ENCODE results near the gene MPST.

The MPST gene

DNA sequence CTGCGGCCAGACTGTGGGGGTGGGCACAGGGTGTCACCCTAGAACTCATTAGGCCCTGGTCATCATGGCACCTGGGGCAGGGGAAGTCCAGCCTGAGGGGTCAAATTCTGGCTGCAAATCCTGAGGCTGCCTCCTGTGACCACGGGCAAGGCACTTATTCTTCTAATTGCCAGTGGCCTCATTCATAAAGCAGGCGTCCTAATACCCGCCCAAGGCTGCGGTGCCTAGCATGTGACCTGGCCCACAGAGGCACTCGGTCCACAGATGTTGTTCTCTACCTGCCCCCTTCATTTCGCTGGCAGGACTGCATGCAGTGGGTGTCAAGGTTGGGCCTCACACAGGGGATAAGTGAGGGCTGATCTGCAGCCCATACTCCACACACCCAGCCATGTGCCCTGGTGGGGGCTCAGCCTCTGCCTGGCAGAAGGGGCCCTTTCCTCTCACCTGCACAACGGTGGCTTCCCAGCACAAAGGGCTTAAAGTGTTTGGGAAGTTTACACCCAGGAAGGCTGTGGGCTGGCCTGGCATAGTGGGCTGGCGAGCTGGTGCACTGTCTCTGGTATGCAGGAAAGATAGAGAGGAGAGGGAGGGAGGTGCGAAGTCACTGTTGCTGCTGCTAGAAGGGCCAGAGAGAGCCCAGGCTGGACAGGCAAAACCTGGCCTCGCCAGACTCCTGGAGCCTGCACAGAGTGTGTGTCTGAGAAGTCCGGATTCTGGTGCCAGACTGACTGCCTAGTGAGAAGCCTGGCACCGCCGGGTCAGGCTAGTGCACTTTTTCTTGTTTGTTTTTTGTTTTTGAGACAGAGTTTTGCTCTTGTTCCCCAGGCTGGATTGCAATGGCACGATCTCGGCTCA, 3.2 kb downstream of the MPST start:
- Histone ChIP-seq H3F3A (ENCODE audit: control insufficient read depth, insufficient read depth) (no peaks in the 10 kb centered on the region), H3K9me3 (ENCODE audit: control insufficient read depth, insufficient read depth, low read length) (no peaks in the 10 kb centered on the region), H3K4me3 (ENCODE audit: low read length) (no peak overlapping the region), H3K27me3 (ENCODE audit: control insufficient read depth, low read length) (no peaks in the 10 kb centered on the region), H4K20me1 (ENCODE audit: control insufficient read depth, insufficient read depth, low read depth, low read length) (no peaks in the 10 kb centered on the region), H3K9me2 (replicated peaks; ENCODE audit: control insufficient read depth, low read length) (no peaks in the 10 kb centered on the region), H3K4me1 (ENCODE audit: control insufficient read depth, low read length) (peaks cover 17% of the 10 kb centered on the region), H3K27ac (ENCODE audit: low read depth, low read length) (no peak overlapping the region), H3K79me2 (ENCODE audit: control insufficient read depth, low read length) (peaks cover 18% of the 10 kb centered on the region), H3K36me3 (ENCODE audit: control insufficient read depth, low read length) (peaks cover 12% of the 10 kb centered on the region), H3K4me2 (ENCODE audit: low read length) (no peak overlapping the region)
- no peak for TF ChIP-seq EZH2phosphoT487 (IDR thresholded peaks at IDR 0.05; ENCODE audit: borderline replicate concordance, low read length)
- TF ChIP-seq, protein P1, sequence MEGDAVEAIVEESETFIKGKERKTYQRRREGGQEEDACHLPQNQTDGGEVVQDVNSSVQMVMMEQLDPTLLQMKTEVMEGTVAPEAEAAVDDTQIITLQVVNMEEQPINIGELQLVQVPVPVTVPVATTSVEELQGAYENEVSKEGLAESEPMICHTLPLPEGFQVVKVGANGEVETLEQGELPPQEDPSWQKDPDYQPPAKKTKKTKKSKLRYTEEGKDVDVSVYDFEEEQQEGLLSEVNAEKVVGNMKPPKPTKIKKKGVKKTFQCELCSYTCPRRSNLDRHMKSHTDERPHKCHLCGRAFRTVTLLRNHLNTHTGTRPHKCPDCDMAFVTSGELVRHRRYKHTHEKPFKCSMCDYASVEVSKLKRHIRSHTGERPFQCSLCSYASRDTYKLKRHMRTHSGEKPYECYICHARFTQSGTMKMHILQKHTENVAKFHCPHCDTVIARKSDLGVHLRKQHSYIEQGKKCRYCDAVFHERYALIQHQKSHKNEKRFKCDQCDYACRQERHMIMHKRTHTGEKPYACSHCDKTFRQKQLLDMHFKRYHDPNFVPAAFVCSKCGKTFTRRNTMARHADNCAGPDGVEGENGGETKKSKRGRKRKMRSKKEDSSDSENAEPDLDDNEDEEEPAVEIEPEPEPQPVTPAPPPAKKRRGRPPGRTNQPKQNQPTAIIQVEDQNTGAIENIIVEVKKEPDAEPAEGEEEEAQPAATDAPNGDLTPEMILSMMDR (IDR thresholded peaks at IDR 0.05; ENCODE audit: low read depth, low read length, poor library complexity, severe bottlenecking): no peak

DNA sequence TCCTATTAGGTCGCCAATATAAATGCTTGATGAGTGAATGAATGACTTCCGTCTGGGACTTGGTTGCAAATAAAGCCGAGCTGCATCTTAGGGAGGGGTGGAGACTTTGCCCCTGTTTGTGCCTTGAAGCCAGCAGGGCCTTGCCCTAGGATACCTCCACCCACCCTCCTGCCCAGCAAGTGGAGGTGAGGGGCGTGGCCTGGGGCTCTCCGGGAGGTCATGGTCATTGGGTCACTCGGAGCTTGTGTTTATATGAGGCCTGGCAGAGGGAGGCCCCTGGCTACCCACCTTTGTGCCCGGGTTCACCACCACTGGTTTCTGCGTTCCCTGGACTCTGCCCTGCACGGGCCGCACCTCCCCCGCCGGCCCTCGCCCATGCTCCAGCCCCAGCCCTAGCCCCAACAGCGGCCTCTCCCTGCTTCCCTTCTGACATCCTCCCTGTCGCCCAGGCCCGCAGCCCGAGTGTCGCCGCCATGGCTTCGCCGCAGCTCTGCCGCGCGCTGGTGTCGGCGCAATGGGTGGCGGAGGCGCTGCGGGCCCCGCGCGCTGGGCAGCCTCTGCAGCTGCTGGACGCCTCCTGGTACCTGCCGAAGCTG, 4.3 kb downstream of the MPST start:
- Histone ChIP-seq H3K36me3 (ENCODE audit: control insufficient read depth, low read length) (peaks cover 12% of the 10 kb centered on the region), H4K20me1 (ENCODE audit: control insufficient read depth, insufficient read depth, low read depth, low read length) (no peaks in the 10 kb centered on the region), H3K9me3 (ENCODE audit: control insufficient read depth, insufficient read depth, low read length) (no peaks in the 10 kb centered on the region), H3K27ac (ENCODE audit: low read depth, low read length) (no peak overlapping the region), H3K79me2 (ENCODE audit: control insufficient read depth, low read length) (peaks cover 18% of the 10 kb centered on the region), H3K4me3 (ENCODE audit: low read length) (no peak overlapping the region), H3K4me1 (ENCODE audit: control insufficient read depth, low read length) (peaks cover 11% of the 10 kb centered on the region), H3F3A (ENCODE audit: control insufficient read depth, insufficient read depth) (no peaks in the 10 kb centered on the region), H3K27me3 (ENCODE audit: control insufficient read depth, low read length) (no peaks in the 10 kb centered on the region), H3K4me2 (ENCODE audit: low read length) (no peak overlapping the region), H3K9me2 (replicated peaks; ENCODE audit: control insufficient read depth, low read length) (no peaks in the 10 kb centered on the region)
- TF ChIP-seq, protein P1 (IDR thresholded peaks at IDR 0.05; ENCODE audit: low read depth, low read length, poor library complexity, severe bottlenecking): no peak
- no peak for TF ChIP-seq EZH2phosphoT487 (IDR thresholded peaks at IDR 0.05; ENCODE audit: borderline replicate concordance, low read length)

DNA sequence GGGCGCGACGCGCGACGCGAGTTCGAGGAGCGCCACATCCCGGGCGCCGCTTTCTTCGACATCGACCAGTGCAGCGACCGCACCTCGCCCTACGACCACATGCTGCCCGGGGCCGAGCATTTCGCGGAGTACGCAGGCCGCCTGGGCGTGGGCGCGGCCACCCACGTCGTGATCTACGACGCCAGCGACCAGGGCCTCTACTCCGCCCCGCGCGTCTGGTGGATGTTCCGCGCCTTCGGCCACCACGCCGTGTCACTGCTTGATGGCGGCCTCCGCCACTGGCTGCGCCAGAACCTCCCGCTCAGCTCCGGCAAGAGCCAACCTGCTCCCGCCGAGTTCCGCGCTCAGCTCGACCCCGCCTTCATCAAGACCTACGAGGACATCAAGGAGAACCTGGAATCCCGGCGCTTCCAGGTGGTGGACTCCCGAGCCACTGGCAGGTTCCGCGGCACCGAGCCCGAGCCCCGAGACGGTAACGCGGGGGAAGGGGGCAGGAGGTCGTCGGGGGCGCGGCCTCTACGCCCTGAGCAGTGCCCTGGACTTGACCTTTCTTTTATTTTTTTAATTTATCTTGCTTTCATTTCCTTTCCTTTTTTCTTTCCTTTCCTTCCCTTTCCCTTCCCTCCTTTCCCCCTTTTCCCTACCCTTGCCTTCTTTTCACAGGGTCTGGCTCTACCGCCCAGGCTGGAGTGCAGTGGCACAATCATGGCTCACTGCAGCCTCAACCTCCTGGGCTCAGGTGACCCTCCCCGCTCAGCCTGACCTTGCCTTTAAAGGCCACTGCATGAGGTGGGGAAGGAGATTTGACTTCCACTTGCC, 5.0 kb downstream of the MPST start:
- no peak overlapping the region for H3K27ac ChIP-seq (ENCODE audit: low read depth, low read length)
- peaks cover 10% of the 10 kb centered on the region for H3K4me1 ChIP-seq (ENCODE audit: control insufficient read depth, low read length)
- peaks cover 17% of the 10 kb centered on the region for H3K36me3 ChIP-seq (ENCODE audit: control insufficient read depth, low read length)
- no peaks in the 10 kb centered on the region for H4K20me1 ChIP-seq (ENCODE audit: control insufficient read depth, insufficient read depth, low read depth, low read length)
- no peaks in the 10 kb centered on the region for H3K27me3 ChIP-seq (ENCODE audit: control insufficient read depth, low read length)
- peaks cover 18% of the 10 kb centered on the region for H3K79me2 ChIP-seq (ENCODE audit: control insufficient read depth, low read length)
- no peaks in the 10 kb centered on the region for H3K9me3 ChIP-seq (ENCODE audit: control insufficient read depth, insufficient read depth, low read length)
- H3F3A ChIP-seq (ENCODE audit: control insufficient read depth, insufficient read depth): no peaks in the 10 kb centered on the region
- TF ChIP-seq, protein P1 (IDR thresholded peaks at IDR 0.05; ENCODE audit: low read depth, low read length, poor library complexity, severe bottlenecking): no peak
- no peak for TF ChIP-seq EZH2phosphoT487 (IDR thresholded peaks at IDR 0.05; ENCODE audit: borderline replicate concordance, low read length)
- H3K9me2 ChIP-seq (replicated peaks; ENCODE audit: control insufficient read depth, low read length): no peaks in the 10 kb centered on the region
- no peak overlapping the region for H3K4me3 ChIP-seq (ENCODE audit: low read length)
- no peak overlapping the region for H3K4me2 ChIP-seq (ENCODE audit: low read length)
